Measurements from ENCODE around the gene TRUB1. TPM values are rescaled to one million over a fixed set of nuclear protein-coding genes. Genes with fewer than 3 reads are reported as not detected.

The TRUB1 gene
- polyA plus RNA-seq, 1 donor = 37.4 TPM

Other genes with a start within 250 kb of the TRUB1 start
- 41.6 TPM for gene FHIP2A, start 116.4 kb upstream of the TRUB1 start, polyA plus RNA-seq (ENCODE audit: insufficient read length)
- gene ATRNL1, start 155.2 kb downstream of the TRUB1 start, polyA plus RNA-seq (ENCODE audit: insufficient read length) = 27.8 TPM

All from left kidney (tissue), 1 donor.